GM19467 (cell line): ENCODE results near the gene SEPTIN1.
"Not testable (repeated sequence)": the region's sequence is repeated elsewhere in the genome, so short reads cannot be mapped to it uniquely, and the experiment has no call there.

Experiments
- ATAC-seq: cut with Tn5 transposase; IDR thresholded peaks from one replicate; pipeline ENCODE4 v1.9.1; 2021; ENCODE audit warnings: mild to moderate bottlenecking, moderate library complexity; ENCODE audit not compliant: unreplicated experiment

Gene SEPTIN1

GRCh38 chr16:30401768-30402425 is 19.5 kb upstream of the SEPTIN1 start:
- ATAC-seq = no peak

GRCh38 chr16:30399435-30400186 is 17.2 kb upstream of the SEPTIN1 start:
- no peak for ATAC-seq

- ATAC-seq = no peak
Measured at GRCh38 chr16:30398661-30399434, 16.5 kb upstream of the SEPTIN1 start.

- no peak for ATAC-seq
Measured at GRCh38 chr16:30397776-30398660, 15.7 kb upstream of the SEPTIN1 start.

GRCh38 chr16:30397056-30397455 is 14.7 kb upstream of the SEPTIN1 start:
- no peak for ATAC-seq

GRCh38 chr16:30396627-30397026 is 14.3 kb upstream of the SEPTIN1 start:
- not testable (repeated sequence) for ATAC-seq

- no peak for ATAC-seq
Measured at GRCh38 chr16:30395992-30396585, 13.7 kb upstream of the SEPTIN1 start.

GRCh38 chr16:30395155-30395991 is 13.0 kb upstream of the SEPTIN1 start, which contains the start of gene ZNF48:
Gene ZNF48, plus strand, starts transcription at chr16:30395420. Its CDS starts 375 bp downstream, at chr16:30395795.
- ATAC-seq = peak; percentile 59

GRCh38 chr16:30394592-30395154 is 12.3 kb upstream of the SEPTIN1 start:
- ATAC-seq = no peak

- ATAC-seq = no peak
Measured at GRCh38 chr16:30383521-30383920, 1.2 kb upstream of the SEPTIN1 start.

GRCh38 chr16:30381291-30382041 is 895 bp downstream of the SEPTIN1 start:
- no peak for ATAC-seq

GRCh38 chr16:30380803-30381208 is 1.6 kb downstream of the SEPTIN1 start:
- no peak for ATAC-seq

GRCh38 chr16:30380072-30380802 is 2.1 kb downstream of the SEPTIN1 start:
- ATAC-seq = no peak

- ATAC-seq = no peak
Measured at GRCh38 chr16:30379158-30379783, 3.1 kb downstream of the SEPTIN1 start.

- peak; percentile 73 for ATAC-seq
Measured at GRCh38 chr16:30378236-30379157, 3.9 kb downstream of the SEPTIN1 start.

GRCh38 chr16:30377812-30378235 is 4.5 kb downstream of the SEPTIN1 start:
- peak; percentile 30 for ATAC-seq
